Kidney capillary endothelial cell (primary cell): Measurements from ENCODE around the gene DHX8.
"Not testable (repeated sequence)": the region's sequence is repeated elsewhere in the genome, so short reads cannot be mapped to it uniquely, and the experiment has no call there.

Experiments
- DNase-seq: peaks from one replicate; pipeline ENCODE4 v3.0.0-alpha.2; 2018; ENCODE audit warnings: low spot score

Gene DHX8

DNA sequence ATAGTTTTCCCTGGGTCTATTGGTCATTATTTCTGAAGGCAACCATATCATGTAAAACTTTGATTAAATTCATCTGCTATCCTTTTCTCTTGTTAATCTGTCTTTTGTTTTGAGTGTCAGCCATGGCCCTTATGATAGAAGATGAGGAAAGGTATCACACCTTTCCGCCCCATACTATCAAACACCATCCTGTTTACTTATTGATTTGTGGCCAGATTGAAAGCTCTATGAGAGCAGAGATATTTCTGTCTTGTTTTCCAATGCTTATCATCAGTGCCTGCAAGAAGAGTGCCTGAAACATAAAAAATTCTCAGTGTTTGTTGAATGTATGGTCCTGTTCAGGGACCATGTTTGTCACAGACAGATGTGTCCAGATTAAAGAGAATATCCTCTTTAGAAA is 22.6 kb upstream of the DHX8 start:
- no peak for DNase-seq

DNA sequence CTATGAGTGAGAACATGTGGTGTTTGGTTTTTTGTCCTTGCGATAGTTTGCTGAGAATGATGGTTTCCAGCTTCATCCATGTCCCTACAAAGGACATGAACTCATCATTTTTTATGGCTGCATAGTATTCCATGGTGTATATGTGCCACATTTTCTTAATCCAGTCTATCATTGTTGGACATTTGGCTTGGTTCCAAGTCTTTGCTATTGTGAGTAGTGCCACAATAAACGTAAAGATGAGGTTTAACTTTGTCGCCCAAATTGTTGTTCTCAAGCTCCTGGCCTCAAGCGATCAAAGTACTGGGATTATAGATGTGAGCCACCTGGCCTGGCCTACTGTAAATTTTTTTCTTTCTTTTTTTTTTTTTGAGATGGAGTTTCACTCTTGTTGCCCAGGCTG is 21.2 kb upstream of the DHX8 start:
- not testable (repeated sequence) for DNase-seq

DNA sequence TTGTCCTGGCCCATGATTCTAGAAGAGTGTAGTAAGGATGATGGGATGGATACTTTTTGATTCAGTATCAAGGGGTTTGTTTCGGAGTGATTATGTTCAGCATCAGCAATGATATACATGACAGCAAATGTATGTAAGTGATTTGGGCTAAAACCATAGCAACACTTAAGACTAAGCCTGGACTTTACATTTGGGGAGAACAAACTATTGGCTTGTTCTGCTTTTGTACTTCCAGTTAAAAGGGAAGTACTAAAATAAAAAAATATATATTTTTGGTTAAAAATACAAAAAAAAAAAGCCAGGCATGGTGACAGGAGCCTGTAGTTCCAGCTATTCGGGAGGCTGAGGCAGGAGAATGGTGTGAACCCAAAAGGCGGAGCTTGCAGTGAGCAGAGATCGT is 20.5 kb upstream of the DHX8 start:
- no peak for DNase-seq

DNA sequence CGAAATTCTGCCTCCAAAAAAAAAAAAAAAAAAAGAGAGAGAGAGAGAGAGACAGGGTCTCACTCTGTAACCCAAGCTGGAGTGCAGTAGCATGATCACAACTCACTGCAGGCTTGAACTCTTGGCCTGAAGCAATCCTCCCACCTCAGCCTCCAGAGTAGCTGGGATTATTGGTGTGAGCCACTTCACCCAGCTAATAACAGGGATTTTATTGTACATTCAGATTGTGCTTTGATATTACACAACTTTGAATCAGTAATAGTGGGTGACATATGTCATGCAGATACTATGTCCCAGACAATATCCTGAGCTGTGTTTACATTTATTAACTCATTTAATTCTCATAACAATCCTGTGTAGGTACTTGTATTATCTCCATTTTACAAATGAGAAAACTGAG is 19.7 kb upstream of the DHX8 start:
- no peak for DNase-seq

DNA sequence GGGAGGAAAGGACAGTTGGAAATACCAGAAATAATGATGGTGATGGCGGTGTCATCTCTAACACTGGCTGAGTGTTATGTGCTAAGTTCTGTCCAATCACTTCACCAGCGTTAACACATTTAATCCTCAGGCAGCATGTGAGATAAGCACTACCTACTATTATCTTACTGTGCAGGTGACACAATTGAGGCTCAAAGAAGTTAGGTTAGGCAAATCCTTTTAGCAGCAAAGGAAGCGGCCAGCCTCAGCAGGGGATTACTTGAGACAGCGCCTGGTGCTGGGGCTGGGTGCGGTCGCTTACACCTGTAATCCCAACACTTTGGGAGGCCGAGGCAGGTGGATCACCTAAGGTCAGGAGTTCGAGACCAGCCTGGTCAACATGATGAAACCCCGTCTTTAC is 18.7 kb upstream of the DHX8 start:
- no peak for DNase-seq

DNA sequence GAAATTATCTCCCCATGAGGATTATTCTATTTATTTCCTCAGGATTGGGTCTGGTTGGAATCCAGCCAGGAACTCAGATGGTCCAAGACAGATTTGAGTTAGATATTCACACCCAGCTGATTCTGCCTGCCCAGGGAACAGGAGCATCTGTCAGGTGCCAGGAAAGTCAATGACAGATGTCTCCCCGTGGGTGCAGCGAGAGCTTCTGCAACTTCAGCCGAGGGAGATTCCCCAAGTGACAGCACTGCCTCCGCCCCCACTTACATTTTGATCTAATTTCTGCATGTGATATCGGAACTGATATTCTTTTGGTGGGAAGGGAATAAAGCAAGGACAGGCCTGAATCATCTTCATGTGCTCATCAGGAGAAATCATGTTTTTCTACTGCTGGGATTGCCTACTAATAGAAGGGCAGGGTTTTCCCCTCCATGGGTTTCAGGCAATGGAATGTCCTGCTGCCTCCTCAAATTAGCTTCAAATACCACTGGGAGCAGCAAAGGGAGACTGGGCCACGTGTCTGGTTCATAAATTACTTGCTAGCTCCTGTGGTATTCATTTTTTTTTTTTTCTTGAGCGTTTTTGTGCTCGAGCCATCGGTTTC is 15.7 kb upstream of the DHX8 start:
- no peak for DNase-seq

DNA sequence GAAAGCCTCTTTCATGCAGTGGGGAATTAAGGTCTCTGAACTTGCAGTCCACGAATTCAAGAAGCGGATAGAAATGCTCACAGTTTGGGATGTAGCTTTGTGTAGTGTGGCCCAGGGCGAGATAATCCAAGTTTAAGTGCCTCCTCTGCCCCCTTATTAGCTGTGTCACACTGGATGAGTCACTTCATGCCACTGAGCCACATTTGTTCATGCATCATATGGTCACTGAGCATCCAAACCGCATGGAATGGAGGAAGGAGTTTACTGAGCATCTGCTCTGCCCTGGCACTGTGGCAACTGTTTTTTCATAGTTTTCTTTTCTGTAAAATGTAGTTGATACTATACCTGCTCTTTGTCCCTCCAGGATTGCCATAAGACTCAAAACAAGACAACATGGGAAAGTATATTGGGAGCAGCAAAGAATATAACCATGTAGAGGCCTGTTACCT is 15.1 kb upstream of the DHX8 start:
- DNase-seq: no peak

DNA sequence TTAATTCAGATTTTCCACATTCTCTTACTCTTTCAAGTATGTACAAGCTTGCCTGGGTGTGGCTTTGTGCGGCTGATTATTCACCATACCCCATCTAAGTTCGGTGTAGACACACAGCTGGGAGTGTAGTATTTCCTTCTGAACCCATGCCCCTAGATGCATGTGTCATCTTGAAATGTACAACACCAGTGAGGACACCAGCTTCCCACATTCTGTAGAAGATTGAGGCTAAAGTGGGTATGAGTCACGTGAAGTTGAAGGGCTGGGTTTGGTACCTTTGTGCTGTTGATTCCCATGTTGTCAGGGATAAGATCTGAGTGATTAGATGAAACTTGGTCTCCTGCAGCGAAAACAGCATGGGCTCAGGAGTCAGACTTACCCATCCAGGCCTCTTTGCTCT is 14.6 kb upstream of the DHX8 start:
- no peak for DNase-seq

DNA sequence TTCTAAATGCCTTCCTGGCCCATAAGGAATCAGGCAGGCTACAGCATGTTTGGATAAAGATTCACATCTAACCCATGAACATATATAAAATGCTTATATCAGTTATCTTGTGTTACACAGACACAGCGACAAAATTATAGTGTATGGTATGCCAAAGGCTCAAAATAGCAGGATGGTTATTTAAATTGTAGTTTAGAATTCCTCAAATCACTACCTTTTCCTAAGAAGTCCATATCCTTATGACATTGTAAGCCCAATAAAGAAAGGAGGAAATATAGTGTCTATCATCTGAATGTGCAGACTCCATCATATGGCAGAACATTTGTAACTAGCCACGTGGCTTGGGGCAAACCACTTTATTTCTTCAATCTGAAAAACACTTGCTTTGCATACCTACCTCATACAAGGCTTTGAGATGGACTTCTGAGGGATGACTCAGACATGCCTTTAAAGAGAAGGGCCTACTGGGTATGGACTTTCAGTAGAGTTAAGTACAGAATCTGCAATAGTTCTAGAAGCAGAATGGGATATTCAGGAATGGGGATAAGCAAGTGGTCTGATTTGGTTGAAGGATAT is 12.1 kb upstream of the DHX8 start:
- no peak for DNase-seq

DNA sequence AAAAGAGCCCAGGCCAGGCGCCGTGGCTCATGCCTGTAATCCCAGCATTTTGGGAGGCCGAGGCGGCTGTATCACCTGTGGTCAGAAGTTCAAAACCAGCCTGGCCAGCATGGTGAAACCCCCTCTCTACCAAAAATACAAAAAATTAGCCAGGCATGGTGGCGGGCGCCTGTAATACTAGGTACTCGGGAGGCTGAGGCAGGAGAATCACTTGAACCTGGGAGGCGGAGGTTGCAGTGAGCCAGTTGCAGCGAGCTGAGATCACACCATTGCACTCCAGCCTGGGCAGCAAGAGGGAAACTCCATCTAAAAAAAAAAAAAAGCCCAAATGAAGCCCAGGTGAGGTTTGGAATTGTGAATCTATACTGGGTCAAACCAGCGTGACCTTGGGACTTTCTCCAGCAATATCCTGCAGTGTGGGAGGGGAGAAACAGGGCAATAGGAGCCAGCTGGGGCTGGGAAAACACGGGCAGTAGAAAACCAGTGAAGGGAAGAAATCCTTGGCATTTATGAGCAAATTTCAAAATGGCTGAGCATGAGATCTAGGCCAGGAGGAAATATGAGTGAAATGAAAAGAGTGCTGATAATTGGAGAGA is 8.2 kb upstream of the DHX8 start:
- DNase-seq: no peak

DNA sequence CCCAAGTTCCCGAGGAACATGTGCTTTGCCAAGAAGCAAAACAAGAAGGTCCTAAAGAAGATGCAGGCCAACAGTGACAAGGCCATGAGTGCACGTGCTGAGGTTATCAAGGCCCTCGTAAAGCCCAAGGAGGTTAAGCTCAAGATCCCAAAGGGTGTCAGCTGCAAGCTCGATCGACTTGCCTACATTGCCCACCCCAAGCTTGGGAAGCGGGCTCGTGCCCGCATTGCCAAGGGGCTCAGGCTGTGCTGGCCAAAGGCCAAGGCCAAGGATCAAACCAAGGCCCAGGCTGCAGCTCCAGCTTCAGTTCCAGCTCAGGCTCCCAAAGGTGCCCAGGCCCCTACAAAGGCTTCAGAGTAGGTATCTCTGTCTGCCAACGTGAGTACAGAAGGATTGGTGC is 7.5 kb upstream of the DHX8 start:
- DNase-seq: not testable (repeated sequence)

DNA sequence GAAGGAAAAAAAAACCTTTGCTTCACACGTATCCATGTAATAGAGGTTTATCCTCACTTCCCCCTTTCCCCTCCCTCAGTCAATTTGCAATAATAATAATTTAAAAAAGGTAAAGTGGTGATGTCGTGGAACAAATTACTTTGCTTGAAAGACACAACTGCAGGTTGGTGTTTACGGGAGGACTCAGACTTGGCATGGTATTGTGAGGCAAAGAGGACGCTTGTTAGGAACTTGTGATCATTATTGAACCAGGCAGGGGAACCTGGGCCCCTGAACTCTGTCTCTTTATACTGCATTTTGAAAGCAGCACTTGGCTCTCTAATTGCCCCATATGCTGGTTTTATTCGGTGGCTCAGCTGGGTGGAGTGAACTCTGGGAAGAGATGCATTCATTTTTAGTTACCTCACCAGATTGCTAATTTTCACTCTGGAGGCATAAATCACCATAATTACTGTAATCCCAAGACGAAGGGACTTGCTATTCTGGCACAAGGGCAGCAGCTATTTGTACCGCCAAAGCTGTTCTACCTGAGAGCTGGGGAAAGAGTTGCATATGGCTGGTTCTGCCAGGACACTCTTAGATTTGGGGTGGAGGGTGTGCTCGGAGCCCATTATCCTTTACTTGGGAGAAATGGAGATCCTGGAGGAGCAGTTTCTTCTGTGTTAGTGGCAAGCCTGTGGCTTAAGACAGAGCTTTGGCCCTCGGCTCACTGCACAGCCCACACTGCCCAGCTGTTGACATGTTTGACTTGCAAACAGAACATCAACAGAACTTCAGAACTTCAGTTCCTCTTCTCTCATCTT is 5.7 kb upstream of the DHX8 start:
- no peak for DNase-seq

DNA sequence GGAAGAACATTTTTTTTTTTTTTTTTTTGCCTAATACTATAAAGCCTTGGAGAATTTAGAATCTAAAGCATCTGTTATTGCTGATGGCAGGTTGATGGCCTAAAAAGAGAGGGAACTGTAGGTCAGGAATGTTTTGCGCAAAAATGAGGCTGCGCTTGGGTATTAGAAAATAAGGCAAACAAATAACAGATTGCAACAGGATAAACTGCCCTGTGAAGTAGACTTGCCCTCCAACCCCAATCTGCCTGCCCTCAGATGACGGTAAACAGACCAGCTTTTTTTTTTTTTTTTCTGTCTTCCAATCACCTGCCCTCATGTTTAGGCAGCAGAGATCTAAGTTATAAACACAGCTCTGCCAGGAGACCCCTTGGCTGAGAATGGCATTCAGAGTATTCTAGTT is 3.8 kb upstream of the DHX8 start:
- DNase-seq: no peak

DNA sequence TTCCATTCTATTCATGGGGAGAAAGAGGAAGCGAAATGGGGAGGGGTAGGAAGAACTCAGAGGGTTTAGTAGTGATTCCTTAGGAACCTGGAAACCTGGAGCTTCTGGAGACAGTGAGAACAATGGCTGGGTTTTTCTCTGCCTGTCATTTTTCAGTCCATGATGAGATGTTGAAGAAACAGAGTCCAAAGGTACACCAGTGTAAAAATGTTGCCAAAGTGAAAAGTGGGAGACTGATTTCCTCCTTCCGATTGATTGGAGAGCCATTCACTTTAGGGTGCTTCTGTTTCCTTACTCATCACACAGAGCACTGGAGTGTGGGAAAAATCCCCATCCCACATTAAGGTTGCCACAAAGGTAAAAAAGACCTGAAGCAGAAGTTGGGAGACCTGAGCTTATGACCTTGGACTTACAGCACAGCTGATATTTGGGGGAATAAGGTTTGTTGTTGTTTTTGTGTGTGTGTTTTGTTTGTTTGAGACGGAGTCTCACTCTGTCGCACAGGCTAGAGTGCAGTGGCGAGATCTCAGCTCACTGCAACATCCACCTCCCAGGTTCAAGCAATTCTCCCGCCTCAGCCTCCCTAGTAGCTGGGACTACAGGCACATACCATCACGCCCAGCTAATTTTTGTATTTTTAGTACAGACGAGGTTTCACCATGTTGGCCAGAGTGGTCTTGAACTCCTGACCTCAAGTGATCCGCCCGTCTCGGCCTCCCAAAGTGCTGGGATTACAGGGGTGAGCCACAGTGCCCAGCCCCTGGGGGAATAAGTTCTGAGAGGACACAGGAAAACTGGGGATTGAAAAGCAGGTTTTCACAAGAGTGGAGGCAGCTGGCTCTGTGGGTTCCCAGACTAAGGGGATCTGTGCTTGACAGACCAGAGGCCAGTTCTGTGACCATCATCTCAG is 1.4 kb upstream of the DHX8 start:
- DNase-seq: no peak

DNA sequence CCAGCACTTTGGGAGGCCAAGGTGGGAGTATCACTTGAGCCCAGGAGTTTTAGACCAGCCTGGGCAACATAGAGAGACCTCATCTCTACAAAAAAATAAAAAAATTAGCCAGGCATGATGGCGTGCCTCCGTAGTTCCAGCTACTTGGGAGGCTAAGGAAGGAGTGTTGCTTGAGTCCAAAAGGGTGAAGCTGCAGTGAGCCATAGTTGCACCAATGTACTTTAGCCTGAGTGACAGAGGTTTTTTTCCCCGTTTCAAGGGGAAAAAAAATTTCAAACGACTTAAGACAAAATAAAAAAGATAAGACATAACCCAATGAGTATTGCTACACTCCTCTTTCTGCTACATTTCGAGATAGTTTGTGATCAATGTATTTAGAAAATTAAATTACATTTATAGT is 6.8 kb downstream of the DHX8 start:
- no peak for DNase-seq

DNA sequence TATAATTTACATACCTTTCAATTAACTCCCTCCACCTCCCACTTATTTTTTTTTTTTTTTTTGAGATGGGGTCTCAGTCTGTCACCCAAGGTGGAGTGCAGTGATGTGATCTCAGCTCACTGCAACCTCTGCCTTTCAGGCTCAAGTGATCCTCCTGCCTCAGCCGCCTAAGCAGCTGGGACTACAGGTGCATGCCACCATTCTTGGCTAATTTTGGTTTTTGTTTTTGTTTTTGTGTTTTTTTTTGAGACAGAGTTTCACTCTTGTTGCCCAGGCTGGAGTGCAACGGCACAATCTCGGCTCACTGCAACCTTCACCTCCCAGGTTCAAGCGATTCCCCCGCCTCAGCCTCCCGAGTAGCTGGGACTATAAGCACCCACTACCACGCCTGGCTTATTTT is 25.7 kb downstream of the DHX8 start:
- not testable (repeated sequence) for DNase-seq

DNA sequence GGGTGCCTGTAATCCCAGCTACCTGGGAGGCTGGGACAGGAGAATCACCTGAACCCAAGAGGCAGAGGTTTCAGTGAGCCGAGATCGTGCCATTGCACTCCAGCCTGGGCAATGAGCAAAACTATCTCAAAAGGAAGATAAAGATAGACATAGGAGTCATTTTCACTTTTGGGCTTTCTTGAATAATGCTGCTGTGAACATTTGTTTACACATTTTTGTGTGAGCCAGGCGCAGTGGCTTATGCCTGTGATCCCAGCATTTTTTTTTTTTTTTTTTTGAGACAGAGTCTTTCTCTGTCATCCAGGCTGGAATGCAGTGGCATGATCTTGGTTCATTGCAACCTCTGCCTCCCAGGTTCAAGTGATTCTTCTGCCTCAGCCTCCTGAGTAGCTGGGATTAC is 27.4 kb downstream of the DHX8 start:
- not testable (repeated sequence) for DNase-seq

DNA sequence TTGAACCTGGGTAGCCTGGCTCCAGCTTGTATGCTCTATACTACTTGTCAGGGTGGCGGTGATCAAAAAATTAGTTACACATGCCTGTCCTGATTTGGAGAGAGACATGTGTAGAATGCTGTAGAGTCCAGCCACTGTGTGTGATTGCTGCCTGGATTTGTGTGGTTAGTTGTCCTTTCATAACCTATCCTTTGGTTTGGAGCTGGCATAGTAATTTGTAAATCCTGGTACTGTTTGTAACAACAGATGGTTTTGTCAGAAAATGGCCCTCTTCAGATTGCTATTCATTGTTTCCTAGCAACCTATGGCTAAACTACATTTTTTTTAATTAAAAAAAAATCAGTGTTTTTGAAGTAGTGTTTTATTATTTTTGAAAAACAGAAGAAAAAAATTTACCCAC is 31.9 kb downstream of the DHX8 start:
- DNase-seq: no peak

DNA sequence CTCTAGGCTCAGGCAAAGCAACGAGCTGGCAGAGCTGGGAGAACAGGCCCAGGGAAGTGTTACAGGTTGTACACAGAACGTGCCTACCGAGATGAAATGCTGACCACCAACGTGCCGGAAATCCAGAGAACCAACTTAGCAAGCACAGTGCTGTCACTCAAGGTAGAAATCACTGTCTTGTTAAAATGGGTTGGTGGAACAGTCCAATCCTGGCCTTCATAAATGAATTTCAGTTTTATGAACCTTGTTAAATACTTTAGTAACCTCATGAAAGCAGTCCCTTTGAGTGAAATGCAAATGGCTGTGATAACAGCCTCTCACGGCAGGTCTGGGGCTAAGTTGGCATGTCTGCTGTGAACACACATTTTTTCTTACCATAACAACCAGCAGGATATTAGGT is 33.4 kb downstream of the DHX8 start:
- no peak for DNase-seq

DNA sequence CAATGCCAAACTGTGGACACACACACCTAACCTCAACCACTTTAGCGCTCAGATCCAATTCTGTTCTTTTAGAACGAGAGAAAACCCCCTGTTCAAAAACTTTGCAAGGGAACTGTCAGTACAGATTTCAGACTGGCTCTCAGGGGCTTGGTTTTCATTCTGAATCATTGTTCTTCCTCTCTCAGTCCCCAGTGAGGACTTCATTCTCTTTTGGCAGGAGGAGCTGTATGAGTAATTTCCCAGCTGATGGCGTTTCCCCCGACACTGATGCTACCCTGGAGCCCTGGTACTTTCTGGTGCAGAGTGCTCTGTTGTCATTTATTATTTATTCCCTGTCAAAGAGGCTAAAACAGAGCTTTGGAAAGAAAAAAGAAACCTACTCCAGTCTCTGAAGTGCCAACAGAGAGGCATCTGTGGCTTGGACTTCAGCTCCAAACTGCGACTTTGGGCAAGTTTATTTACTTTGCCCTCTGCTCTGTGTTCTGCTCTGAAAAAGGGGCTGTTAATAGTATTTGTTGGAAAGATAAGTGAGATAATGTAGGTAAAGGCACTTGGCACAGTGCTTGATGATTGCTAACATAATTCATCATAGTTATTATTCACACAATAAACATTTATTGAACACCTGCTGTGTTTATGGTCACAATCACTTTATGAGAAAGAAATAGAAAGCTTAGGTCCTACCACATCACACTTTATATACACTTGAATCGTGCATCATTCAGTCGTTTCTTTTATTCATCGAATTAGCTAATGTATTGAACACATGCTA is 34.0 kb downstream of the DHX8 start:
- peak; percentile 67 for DNase-seq

DNA sequence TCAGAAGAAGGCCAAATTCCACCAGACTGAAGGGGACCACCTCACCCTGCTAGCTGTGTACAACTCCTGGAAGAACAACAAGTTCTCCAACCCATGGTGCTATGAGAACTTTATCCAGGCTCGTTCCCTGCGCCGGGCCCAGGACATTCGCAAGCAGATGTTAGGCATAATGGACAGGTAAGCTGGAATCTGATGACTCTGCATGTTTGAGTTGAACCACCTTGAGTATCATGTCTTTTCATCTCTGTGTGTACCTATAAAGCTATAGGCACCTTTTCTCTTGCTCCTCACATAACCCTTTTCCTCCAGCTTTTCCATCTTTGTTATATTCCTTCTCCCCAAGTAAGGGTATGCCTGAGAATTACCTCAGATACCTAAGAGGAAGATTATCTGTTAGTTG is 37.6 kb downstream of the DHX8 start:
- DNase-seq: no peak
